Measurements from ENCODE around the gene ACIN1.

ACIN1 gene

DNA sequence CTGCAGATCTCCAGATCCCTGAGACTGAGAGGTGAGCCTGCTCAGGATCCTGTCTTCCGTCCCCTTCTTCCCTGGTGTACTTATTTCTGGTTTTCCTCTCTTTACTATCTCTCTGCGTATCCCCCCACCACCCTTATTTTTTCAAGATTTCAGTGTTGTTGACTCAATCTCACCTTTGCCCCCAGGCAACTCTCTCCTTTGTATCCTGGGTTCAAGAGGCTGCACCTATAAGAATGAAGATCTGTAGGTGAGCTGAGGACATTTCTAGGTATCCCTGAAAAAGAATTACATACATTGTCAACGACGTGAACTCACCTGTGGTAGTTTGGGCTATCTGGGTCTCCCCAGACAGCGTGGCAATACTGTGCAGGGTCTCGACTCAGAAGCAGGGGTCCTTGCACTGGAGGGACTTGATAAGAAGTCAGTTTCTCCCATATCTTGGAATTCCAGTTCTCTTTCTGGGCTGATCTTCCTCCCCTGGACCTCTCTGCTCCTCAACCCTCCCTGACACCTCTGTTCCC, 9.2 kb upstream of the ACIN1 start:
- DNase-seq: no peak

DNA sequence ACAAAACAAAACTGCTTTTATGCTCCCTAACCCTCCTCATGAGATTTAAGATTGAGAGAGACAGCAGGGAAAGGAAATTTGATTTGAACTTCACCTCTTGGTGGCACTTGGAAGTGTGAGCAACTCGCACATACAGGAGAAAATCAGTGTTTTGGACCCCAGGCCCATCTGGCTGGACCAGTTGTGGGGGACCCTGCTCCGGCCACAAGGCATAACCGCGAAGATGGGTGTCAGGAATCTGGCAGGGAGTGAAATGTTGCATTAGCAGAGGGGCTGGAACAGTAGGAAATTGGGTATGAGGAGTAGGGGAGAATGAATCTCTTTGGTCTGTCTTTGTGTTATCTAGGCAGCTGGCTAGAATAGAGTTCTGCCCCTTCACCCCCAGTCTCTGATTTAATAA, 8.6 kb upstream of the ACIN1 start:
- no peak for DNase-seq

- DNase-seq: no peak
Measured at GRCh38 chr14:23102801-23103200, 7.9 kb upstream of the ACIN1 start.

DNA sequence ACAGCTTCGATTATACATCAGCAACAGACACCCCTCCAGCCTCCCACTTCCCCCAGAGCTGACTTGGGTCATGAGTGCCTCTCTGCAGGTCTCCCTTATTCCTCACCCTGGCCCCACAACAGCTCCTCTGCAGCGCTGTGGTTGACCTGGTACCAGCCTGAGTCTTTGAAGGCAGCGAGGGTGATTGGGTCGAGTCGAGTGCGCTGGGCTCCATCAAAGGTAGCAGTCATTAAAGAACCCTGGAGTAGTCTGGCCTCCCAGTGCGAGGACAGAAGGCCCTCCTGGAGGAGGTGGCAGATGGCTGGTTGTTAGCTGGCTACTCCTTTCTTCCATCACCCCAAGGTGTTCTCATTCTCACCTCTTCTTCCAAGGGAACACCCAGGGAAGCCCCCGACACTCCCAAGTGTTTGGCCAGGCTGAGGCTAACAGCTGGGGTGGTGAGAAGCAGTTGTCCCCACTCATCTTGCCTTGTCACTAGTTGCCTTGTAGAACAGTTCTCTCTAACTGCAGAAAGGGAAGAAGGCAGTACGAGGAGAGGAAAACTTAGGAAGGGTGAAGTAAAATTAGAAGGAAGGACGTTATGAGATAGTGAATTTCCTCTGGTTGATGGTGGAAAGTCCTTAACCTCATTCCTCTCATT, 7.2 kb upstream of the ACIN1 start:
- DNase-seq: no peak

DNA sequence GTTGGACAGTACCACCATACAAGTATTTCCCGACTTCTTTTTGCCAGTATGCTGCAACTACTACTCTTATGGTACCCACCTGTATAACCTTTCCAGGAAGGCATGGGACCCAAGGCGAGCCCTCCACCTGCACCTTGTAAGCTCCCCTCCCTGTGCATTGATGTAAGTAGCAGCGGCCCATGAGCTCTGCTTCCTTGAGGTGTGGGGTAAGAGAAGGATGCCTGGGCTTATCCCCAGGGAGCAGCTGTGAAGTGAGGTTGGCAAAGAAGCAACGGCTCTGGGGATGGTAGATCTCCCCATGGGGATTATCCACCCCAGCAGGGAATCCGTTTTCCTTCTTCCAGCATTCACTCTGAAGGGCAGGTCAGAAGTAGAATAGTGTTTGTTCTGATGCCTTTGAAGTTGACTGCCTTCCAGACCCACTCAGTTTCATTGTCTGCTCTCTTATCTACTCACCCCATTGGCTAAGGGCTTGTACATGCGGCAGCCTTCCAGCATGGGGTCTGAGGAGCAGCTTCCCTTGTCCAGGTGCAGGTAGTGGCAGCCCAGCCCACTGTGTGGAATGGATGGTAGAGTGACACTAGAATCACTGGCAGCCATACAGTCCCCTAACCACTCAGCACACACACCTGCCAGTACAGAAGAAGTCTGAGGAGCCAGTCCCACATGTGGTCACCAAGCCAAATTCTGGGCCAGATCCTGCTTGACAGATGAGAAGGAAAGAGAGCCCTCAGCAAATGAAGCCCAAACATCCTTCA, 6.5 kb upstream of the ACIN1 start:
- DNase-seq: peak; percentile 72

- peak; percentile 61 for DNase-seq
Measured at GRCh38 chr14:23099212-23099861, 4.4 kb upstream of the ACIN1 start.

DNA sequence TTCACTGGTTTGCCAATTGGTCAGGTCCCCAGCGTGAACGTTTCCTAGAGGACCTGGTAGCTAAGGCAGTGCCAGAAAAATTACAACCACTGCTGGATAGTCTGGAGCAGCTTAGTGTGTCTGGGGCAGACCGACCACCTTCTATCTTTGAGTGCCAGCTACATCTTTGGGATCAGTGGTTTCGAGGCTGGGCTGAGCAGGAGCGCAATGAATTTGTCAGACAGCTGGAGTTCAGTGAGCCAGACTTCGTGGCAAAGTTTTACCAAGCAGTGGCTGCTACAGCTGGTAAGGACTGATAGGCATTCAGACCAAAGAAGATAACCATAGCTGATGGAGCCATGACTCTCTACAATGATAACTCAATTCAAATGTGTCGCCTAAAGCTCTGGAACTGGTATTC, 2.9 kb upstream of the ACIN1 start:
- DNase-seq: no peak

DNA sequence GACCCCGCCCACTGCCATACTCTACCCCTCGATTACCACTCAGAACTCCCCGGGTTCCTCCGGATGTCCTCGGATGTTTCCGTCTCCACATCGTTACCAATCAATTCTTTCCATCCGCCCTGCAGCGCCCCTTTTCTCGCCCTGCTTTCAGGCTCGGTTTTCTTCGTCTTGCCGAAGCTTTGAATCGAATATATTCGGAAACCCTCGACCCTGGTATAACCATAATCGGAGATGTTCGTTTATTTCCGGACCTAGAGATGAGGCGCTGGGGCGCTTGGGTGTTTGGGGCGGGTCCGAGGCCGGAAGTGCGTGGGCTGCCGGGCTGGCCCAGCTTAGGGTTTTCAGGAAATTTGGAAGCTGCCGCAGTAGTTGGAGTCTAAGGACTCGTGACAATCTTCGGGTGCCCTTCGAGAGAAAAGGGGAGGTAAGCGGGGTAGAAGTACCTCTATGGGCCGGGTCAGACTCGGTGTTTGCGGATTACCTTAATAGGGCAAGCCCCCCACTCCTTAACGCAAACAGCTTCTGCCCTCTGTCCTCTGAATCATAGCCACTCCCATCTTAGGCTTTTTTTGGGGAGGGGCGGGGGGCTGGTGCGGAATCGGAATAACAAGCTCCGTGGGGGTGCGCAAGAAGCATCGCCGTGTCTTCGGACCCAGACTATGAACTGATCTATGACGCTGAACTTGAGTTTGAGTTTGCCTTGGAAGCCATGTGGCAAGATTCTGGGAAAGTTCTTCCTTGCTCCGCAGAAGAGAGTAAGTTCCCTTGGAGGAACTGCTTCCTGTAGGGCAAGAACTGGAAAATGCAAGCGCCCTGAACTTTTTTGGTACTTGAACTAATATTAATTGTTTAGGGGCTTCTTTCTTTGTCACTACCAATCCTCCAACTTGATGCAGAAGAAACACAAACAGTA, 516 bp upstream of the ACIN1 start, which contains the start of gene C14orf119:
C14orf119 (plus strand) TSS at position 310 of the 913 bp plus-strand sequence. CDS start 2,154 bp downstream, outside the sequence.
- no peak for DNase-seq

DNA sequence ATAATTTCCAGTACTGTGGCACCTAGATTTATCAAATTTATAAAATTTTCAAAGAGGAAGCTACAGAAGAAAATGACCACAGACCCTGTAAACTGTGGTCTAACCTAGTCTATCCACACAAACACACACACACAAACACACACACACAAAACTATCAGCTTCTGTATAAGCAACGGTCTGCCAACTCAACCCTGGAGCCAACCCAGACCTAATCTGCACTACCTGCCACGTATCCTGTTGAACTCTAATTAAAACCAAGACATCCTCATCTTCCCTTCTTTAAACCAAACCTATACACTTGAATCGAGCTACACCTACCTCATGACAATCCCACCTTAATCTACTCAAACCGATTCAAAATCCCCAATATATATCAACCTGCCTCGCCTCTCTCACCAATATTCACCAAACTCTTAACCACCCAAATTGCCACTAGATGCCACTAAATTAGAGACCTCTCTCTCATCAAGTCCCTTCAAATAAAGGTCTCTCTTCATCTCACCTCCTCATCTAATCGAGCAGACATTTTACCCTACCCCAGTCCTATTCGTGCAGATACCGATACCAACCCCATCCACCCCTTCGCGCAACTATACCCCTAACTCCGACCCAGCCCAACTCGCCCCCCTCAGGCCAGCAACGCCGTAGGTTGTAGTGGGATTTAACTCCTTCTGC, 808 bp downstream of the ACIN1 start:
- no peak for DNase-seq

GRCh38 chr14:23093526-23093925, 1.4 kb downstream of the ACIN1 start:
- DNase-seq: no peak

DNA sequence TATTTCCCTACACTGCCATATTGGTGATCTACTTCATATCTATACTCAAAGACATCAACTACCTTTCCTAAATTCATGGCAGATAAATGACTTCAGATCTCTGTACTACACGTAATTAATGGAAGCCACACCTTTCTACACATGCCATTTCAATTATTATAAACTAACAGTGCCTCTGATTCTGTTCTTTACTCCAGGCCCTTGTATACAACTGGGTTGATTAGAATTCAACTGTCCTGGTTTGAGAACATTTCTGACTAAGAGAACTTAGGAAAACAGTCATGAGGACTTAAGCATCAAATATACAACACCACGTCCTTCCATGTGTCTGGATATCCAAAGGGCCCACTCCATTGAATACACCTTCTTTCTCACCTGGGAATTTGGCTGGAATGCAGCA, 1.8 kb downstream of the ACIN1 start:
- no peak for DNase-seq

DNA sequence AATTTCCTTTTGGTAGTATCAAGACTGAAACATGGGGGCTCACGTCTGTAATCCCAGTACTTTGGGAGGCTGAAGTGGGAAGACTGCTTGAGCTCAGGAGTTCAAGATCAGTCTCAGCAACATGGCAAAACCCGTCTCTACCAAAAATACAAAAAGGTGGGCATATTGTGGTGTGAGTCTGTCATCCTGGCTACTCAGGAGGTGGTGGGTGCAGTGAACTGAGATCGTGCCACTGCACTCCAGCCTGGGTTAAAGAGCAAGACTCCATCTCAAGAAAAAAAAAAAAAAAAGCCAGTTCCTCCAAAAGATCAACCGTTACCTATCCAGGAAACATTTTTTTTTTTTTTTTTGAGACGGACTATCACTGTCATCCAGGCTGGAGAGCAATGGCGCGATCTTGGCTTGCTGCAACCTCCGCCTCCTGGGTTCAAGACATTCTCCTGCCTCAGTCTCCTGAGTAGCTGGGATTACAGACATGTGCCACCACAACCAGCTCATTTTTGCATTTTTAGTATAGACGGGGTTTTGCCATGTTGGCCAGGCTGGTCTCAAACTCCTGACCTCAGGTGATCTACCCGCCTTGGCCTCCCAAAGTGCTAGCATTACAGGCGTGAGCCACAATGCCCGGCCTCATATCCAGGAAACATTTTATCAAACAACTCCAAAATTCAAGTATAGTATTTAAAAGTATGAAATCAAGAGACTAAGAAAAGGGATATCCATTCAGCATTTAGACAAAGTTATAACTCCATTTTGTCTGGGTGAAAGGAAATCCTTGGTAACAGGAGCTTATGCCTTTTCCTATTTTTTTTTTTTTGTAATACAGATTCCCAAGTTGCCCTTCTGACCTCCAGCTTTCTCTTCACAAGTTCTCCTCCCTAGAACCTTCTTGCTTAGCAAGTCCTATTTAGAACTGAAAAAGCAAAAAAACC, 3.4 kb downstream of the ACIN1 start:
- no peak for DNase-seq

DNA sequence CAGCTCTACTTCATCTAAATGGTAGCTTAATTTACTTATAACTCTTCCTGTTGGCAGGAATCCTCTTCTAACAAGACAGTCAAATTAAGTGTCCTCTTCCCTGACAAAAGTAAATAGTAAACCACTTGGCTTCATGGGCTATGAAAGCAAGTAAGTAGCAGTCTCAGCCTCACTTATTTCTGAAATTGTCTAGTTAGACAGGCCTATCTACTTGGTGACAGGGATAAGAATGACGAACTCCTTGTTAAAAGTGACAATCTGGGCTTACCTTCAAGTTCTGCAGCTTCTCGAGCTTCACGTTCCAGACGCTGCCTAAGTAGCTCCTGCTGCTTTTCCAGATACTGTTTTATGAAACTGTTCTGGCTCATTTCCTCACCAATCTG, 4.7 kb downstream of the ACIN1 start:
- DNase-seq: no peak

DNA sequence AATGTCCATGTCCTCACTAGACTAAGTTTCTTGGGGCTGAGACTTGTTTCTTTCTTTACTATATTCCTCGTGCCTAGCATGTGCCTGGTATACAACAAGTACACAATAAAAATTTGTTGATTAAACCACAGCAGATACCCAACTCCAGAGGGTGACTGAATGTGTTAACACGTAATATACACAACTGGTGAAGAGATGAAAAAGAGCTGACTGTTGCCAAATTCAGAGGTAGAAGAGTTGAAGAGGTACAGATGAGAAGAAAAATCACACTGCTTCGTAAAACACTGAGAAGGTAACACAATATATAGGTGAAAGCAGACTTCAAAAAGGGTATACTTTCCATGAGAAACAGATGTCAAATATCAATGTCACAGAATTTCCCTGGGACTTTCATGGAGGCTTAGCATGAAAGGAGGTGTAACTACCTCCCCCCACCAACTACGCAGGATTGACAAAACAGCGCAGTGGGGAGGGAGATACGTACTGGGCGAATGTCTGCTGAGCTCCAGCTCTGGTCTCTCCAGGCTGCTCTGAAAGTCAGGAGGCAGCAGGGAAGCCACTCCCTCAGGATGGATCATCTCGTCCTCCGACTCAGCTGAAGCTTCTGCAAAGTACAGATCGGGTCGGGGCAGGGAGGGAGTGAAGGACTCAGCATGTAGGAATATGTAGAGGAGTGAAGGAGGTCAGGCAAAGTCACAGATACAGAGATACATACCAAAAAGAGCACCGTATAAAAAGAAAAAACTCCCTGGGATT, 5.3 kb downstream of the ACIN1 start:
- no peak for DNase-seq

DNA sequence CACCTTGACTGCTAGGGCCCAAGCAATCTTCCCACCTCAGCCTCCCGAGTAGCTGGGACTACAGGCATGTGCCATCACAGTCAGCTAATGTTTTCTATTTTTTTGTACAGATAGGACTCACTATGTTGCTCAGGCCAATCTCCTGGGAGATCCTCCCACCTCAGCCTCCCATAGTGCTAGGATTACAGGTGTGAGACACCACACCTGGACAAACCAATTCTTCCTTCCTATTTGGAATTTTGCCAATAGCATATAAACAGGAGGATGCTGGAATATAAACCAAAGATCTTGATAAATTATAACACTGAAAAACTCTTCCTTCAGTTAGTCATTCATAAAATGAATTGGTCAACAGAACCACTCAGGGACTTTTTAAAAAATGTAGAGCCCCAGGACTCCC, 8.4 kb downstream of the ACIN1 start:
- no peak for DNase-seq

DNA sequence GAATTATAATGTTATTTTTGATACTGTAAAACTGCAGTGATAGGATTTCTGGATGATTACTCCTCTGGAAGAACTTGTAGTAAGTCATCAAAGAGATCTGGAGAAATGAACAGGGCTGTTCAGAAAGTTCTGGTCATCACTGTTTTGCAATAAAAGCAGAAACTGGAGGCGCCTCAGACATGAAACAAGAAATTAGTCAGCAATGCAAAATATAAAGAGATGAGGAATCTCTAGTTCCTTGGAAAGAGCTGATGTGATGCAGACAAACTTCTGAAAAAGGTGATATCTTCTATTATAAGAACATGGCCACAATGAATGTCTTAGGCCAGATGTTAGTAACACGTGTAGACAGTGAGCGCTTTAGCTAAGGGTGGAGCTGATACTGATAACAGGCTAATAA, 9.5 kb downstream of the ACIN1 start:
- DNase-seq: no peak

GRCh38 chr14:23080474-23080873, 14.5 kb downstream of the ACIN1 start:
- DNase-seq: no peak

DNA sequence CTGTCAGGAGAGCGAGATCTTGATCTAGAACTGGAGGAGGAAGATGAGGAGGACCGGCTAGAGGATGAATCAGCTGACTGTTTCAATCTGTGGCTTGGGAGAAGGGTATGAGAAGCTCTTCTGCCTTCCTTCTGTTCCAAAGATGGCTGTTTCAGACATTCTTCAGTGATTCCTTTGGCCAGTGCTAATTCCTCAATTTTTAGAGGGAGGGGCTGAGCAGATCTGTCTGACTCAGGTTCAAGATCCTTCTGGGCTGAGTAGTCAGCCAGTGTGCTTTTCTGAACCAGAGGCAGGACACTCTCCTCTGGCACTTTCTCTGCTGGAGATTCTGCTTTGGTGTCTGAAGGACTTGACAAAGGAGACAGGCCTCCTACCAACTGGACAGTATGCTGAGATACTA, 15.2 kb downstream of the ACIN1 start:
- no peak for DNase-seq

GRCh38 chr14:23078692-23079116, 16.2 kb downstream of the ACIN1 start:
- no peak for DNase-seq

GRCh38 chr14:23077962-23078361, 17.0 kb downstream of the ACIN1 start:
- DNase-seq: no peak
